Retinal pigment epithelial cell (primary cell): Measurements from ENCODE around the gene KHDRBS2.

ENCODE experiments used
- DNase-seq: peaks from one replicate; pipeline ENCODE4 v3.0.0-alpha.2; 2010; ENCODE audit warnings: low read depth
- H3K4me3 ChIP-seq: 2 replicates; pipeline ENCODE4 v1.5.1; 2011; ENCODE audit warnings: mild to moderate bottlenecking, low read length, control low read depth, moderate library complexity
- CTCF ChIP-seq: conservative IDR thresholded peaks from 2 replicates; pipeline ENCODE4 v1.5.1; 2011; ENCODE audit warnings: low read depth, low read length, control low read depth, inconsistent platforms

The KHDRBS2 gene

GRCh38 chr6:62288974-62289373 is 2.9 kb upstream of the KHDRBS2 start:
- DNase-seq, result no peak
- H3K4me3 ChIP-seq, result no peak overlapping the region
- TF ChIP-seq CTCF, result no peak

DNA sequence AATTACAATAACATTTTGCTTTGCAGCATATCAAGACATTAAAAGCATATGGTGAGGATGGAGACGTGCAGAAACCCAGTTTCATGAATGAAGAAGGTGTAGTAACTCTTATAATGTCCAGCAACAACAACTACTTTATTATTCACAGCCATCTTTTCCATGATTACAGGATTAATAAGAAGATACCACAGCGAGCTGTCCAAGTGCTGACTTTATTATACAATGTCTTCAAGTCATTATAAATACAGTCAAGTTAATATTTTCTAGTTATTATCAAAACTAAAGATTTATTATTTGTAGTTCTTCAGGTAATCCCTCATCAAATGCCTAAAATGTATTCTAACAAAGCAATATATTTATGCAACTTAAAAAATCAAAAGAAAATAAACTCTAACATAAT is 2.5 kb upstream of the KHDRBS2 start:
- no peak for TF ChIP-seq CTCF
- H3K4me3 ChIP-seq, result no peak overlapping the region
- no peak for DNase-seq

GRCh38 chr6:62286470-62286843 is 432 bp upstream of the KHDRBS2 start:
- DNase-seq, result no peak
- peak overlapping the region; percentile 27 for H3K4me3 ChIP-seq
- TF ChIP-seq CTCF, result no peak

DNA sequence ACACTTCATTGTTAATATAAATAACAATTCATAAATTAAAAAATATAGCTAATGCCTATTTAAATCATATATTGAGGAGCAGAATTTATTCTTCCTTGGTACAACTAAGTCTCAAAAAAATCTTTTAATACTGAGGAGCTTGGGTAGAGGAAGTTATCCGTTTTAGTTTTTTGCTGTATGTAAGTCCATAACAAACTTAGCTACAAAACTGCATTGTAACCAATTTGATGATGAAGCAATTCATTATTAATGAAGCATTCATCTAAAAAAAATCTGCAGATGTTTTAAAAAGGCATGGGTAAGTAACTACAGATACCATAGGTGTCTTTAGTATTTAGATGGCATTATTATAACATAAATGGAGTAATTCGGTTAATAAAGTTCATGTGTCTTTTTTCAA is 1.3 kb downstream of the KHDRBS2 start:
- no peak for DNase-seq
- no peak overlapping the region for H3K4me3 ChIP-seq
- no peak for TF ChIP-seq CTCF

DNA sequence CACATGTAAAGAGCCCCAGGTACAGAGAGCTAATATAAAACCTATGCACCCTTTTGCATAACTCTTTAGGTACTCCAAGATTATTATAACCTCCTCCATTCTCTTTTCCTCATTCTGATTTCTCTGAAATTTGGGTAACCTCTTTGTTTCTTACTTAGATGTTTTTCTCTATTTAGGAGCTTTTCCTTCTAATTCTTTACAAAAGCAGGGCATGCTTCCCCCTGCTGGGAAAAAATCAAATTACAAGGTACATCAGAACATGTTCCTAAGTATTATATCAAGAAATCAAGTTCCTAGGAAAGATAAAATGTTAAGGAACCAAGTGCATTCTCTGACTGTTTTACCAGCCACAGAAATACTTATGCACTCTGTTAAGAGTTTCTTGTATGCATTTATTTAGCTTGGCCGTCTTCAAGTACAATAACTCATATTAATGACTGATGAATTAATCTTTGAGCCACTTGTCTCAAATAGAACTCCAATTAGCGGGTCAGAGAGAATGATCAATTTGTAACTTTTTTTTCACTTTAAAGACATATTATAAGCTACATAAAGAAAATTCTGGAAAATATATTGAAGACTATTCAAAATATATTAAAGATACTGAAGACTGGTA is 2.1 kb downstream of the KHDRBS2 start:
- TF ChIP-seq CTCF, result peak; percentile 59
- H3K4me3 ChIP-seq, result no peak overlapping the region
- DNase-seq, result no peak

DNA sequence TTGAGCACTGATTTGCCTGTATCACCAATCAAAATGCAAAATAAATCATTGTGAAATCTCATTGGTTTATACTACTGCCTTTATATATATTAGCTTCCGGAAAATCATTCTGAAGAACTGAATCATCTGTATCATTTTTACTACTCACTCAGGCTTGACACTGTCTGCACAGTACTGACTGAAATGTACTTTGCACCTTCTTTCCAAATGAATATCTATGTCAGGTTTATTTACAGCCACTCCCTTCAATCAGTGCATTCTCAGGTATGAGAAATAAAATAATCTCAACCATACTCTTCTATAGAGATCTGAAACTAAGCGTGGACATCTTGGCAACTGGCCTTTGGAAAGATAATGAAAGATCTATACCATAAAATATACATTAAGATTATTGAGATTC is 2.7 kb downstream of the KHDRBS2 start:
- no peak overlapping the region for H3K4me3 ChIP-seq
- TF ChIP-seq CTCF, result no peak
- no peak for DNase-seq

DNA sequence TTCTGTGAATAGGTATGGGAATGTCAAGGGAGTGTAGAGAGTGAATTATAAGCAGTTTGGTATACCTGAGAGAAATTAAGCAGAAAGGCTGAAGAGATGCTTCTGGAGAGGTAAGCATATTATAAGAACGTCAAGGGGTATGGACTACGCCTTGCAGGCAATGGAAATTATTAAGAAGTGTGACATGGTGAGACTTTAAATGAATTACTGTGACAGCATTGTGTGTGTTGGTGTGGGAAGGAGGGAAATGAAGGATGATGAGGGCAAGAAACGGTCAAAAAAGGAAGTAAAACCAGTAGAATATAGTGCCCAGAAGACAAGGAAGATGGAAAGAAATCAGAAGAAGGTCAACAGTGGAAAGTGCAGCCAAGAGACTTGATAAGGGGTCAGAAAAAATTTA is 5.9 kb downstream of the KHDRBS2 start:
- DNase-seq, result no peak
- no peak for TF ChIP-seq CTCF
- no peak overlapping the region for H3K4me3 ChIP-seq
